ENCODE measurements around the gene LXN. TPM values are rescaled to one million over a fixed set of nuclear protein-coding genes. Genes with fewer than 3 reads are reported as not detected.

Gene LXN
- total RNA-seq, 1 experiment from 2014 or later: not detected

- DNase-seq (ENCODE audit: low read depth): no peak
Measured at GRCh38 chr3:158671821-158672214, 630 bp downstream of the LXN start.

GRCh38 chr3:158668506-158668905 lies 3.9 kb downstream of the LXN start:
- peak; percentile 11 for DNase-seq (ENCODE audit: low read depth)

GRCh38 chr3:158666416-158666815 lies 6.0 kb downstream of the LXN start:
- no peak for DNase-seq (ENCODE audit: low read depth)

GRCh38 chr3:158663832-158664231 lies 8.6 kb downstream of the LXN start:
- no peak for DNase-seq (ENCODE audit: low read depth)

GRCh38 chr3:158663246-158663645 lies 9.2 kb downstream of the LXN start:
- DNase-seq (ENCODE audit: low read depth): no peak

GRCh38 chr3:158660711-158661110 lies 11.7 kb downstream of the LXN start:
- no peak for DNase-seq (ENCODE audit: low read depth)

GRCh38 chr3:158659454-158660237 lies 12.8 kb downstream of the LXN start:
- peak; percentile 93 for DNase-seq (ENCODE audit: low read depth)

GRCh38 chr3:158658889-158659288 lies 13.6 kb downstream of the LXN start:
- no peak for DNase-seq (ENCODE audit: low read depth)

GRCh38 chr3:158652463-158652862 lies 20.0 kb downstream of the LXN start:
- DNase-seq (ENCODE audit: low read depth): no peak

GRCh38 chr3:158651192-158651591 lies 21.3 kb downstream of the LXN start:
- no peak for DNase-seq (ENCODE audit: low read depth)

GRCh38 chr3:158649791-158650190 lies 22.7 kb downstream of the LXN start:
- no peak for DNase-seq (ENCODE audit: low read depth)

- peak; percentile 95 for DNase-seq (ENCODE audit: low read depth)
Measured at GRCh38 chr3:158644345-158644908, 28.0 kb downstream of the LXN start, which contains the start of gene GFM1. Gene GFM1 (plus strand): TSS chr3:158644527. CDS start chr3:158644635, 108 bp downstream.

- DNase-seq (ENCODE audit: low read depth): no peak
Measured at GRCh38 chr3:158642474-158643210, 29.8 kb downstream of the LXN start.

GRCh38 chr3:158642005-158642404 lies 30.4 kb downstream of the LXN start:
- no peak for DNase-seq (ENCODE audit: low read depth)

GRCh38 chr3:158640646-158641045 lies 31.8 kb downstream of the LXN start:
- peak; percentile 19 for DNase-seq (ENCODE audit: low read depth)

GRCh38 chr3:158631981-158632380 lies 40.5 kb downstream of the LXN start:
- no peak for DNase-seq (ENCODE audit: low read depth)

- DNase-seq (ENCODE audit: low read depth): no peak
Measured at GRCh38 chr3:158625881-158626280, 46.6 kb downstream of the LXN start.

- DNase-seq (ENCODE audit: low read depth): peak; percentile 8
Measured at GRCh38 chr3:158617982-158618875, 54.2 kb downstream of the LXN start.

Measured in LHCN-M2 (cell line).